Tibial nerve (tissue), 4 donors: ENCODE results near the gene ANKRD61. TPM values are rescaled to one million over a fixed set of nuclear protein-coding genes. Genes with fewer than 3 reads are reported as not detected.
A peak's percentile ranks its signal among the peaks of the same experiment; 100 is the strongest.

Experiments used
- DNase-seq, 2 donors: peaks; one replicate each; pipeline ENCODE4 v3.0.0-alpha.2; 2019; ENCODE audit warnings: low spot score in 2 of 2
- H3K27ac ChIP-seq, 4 donors: fragments of 200-600 bp; sonication (generic) in 3 of 4; one replicate each; pipeline ENCODE4 v1.5.1; 2017 to 2019; ENCODE audit warnings: mild to moderate bottlenecking in 1 of 4
- H3K27me3 ChIP-seq, 2 donors: fragments of 200-600 bp; sonication (generic) in 1 of 2; one replicate each; pipeline versions ENCODE4 v1.5.1 to v1.6.0; 2017 to 2019
- H3K36me3 ChIP-seq, 3 donors: fragments of 200-600 bp; sonication (generic); one replicate each; pipeline ENCODE4 v1.5.1; 2018 to 2019
- H3K4me1 ChIP-seq, 4 donors: fragments of 200-600 bp; sonication (generic) in 3 of 4; one replicate each; pipeline ENCODE4 v1.5.1; 2017 to 2019
- H3K4me3 ChIP-seq, 4 donors: fragments of 200-600 bp; sonication (generic) in 3 of 4; one replicate each; pipeline ENCODE4 v1.5.1; 2017 to 2019; ENCODE audit warnings: mild to moderate bottlenecking in 1 of 4, moderate library complexity in 1 of 4
- H3K9me3 ChIP-seq, 4 donors: fragments of 200-600 bp; sonication (generic) in 3 of 4; one replicate each; pipeline ENCODE4 v1.5.1; 2017 to 2019
- EP300 ChIP-seq, 2 donors: sonication (generic); formaldehyde crosslinking; IDR thresholded peaks; one replicate each; pipeline ENCODE4 v1.6.1; 2017; ENCODE audit warnings: antibody characterized with exemption in 2 of 2, mild to moderate bottlenecking in 1 of 2
- POLR2A ChIP-seq, 2 donors: fragments of 450-650 bp; IDR thresholded peaks; one replicate each; pipeline ENCODE4 v1.6.1; 2017; ENCODE audit warnings: antibody characterized with exemption in 2 of 2, mild to moderate bottlenecking in 2 of 2, moderate library complexity in 2 of 2
- WGBS, 2 donors: methylation state at CpG; one replicate each; pipeline ENCODE4 v1.1.5; 2018; 5-methylcytosine and 5-hydroxymethylcytosine counted together
- total RNA-seq, 4 donors: library from RNA; depleted of rRNA; stranded (reverse); fragments of >200 nt; gene quantifications; one replicate each; pipeline ENCODE4 v1.1.0, GENCODE V29; 2016
- TF ChIP-seq, protein P1 (sequence below), 5 experiments: fragments of 200-600 bp in 3 of 5; fragments of 450-650 bp in 2 of 5; sonication (generic) in 3 of 5; IDR thresholded peaks; one replicate each; pipeline ENCODE4 v1.5.1; 2016 to 2019; ENCODE audit warnings: antibody characterized with exemption in 5 of 5, mild to moderate bottlenecking in 3 of 5, moderate library complexity in 2 of 5

The ANKRD61 gene
- total RNA-seq, 4 donors from 2014 or later: 0.63 TPM; not detected in 3

DNA sequence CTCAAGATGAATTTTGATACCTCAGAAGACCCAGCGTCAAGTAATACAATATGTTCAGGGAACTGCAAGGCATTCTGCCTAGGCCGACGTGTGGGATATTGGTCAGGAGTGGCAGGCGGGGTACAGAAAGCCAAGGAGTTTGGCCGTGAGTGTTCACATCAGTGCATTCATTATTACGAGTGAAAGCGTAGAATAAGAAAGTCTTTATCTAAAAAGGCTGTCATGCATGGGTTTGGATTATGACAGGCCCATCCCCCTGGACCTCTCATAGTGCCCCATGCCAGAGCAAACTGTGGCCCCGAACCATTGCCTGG is 14.6 kb upstream of the ANKRD61 start:
- TF ChIP-seq, protein P1, sequence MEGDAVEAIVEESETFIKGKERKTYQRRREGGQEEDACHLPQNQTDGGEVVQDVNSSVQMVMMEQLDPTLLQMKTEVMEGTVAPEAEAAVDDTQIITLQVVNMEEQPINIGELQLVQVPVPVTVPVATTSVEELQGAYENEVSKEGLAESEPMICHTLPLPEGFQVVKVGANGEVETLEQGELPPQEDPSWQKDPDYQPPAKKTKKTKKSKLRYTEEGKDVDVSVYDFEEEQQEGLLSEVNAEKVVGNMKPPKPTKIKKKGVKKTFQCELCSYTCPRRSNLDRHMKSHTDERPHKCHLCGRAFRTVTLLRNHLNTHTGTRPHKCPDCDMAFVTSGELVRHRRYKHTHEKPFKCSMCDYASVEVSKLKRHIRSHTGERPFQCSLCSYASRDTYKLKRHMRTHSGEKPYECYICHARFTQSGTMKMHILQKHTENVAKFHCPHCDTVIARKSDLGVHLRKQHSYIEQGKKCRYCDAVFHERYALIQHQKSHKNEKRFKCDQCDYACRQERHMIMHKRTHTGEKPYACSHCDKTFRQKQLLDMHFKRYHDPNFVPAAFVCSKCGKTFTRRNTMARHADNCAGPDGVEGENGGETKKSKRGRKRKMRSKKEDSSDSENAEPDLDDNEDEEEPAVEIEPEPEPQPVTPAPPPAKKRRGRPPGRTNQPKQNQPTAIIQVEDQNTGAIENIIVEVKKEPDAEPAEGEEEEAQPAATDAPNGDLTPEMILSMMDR (IDR thresholded peaks at IDR 0.05): no peak
- TF ChIP-seq POLR2A (IDR thresholded peaks at IDR 0.05) (no peak), EP300 (IDR thresholded peaks at IDR 0.05) (no peak)
- Histone ChIP-seq H3K27ac (peak overlapping the region in 1 of 4 donors; percentile 25), H3K9me3 (no peaks in the 10 kb centered on the region), H3K4me3 (no peak overlapping the region), H3K27me3 (no peaks in the 10 kb centered on the region), H3K4me1 (peaks cover 0 to 19% (median 0%) of the 10 kb centered on the region in 4 donors), H3K36me3 (peaks cover 0 to 67% (median 21%) of the 10 kb centered on the region in 3 donors)
- DNase-seq: no peak
- WGBS, 2 donors: 86 to 87% methylated on average over 8 of the region's 8 CpGs

DNA sequence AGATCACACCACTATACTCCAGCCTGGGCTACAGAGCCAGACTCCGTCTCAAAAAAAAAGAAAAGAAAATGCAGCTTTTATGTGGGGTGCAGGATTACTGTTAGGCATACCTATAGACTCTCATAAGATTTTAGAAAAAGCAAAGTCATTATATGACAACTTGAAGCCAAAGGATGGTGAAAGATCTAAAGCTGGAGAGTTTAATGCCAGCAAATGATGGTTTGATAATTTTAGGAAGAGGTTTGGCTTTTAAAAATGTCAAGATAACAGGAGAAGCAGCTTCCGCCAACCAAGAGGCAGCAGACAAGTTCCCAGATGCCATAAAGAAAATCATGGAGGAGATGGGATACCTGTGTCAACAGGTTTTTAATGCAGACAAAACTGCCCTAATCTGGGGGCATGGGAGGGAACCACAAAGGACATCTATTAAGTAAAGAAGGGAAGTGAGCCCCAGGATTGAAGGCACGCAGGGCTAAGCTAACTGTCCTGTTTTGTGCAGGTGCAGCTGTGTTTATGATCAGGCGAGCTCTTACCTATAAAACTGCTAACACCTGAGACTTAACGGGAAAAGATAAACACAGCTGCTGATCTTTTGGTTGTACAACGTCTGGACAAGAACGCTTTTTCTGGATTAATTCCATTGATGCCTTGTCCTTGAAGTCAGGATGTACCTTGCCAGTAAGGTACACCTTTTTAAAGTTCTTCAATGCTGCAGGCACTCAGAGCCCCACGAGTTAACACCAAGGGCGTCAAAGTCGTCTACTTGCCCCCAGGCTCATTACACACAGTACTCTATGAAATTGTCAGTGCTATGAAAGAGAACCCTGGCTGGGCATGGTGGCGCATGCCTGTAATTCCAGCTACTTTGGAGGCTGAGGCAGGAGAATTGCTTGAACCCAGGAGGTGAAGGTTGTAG is 10.5 kb upstream of the ANKRD61 start:
- TF ChIP-seq, protein P1 (IDR thresholded peaks at IDR 0.05): no peak
- no peak for TF ChIP-seq EP300 (IDR thresholded peaks at IDR 0.05)
- no peak for TF ChIP-seq POLR2A (IDR thresholded peaks at IDR 0.05)
- H3K4me1 ChIP-seq: peaks cover 0 to 12% (median 0%) of the 10 kb centered on the region in 4 donors
- 87 to 89% methylated on average over 11 of the region's 11 CpGs for WGBS, 2 donors
- no peaks in the 10 kb centered on the region for H3K27me3 ChIP-seq
- H3K9me3 ChIP-seq: no peaks in the 10 kb centered on the region
- H3K27ac ChIP-seq: no peak overlapping the region
- DNase-seq: no peak
- H3K36me3 ChIP-seq: peaks cover 0 to 100% (median 42%) of the 10 kb centered on the region in 3 donors
- no peak overlapping the region for H3K4me3 ChIP-seq

DNA sequence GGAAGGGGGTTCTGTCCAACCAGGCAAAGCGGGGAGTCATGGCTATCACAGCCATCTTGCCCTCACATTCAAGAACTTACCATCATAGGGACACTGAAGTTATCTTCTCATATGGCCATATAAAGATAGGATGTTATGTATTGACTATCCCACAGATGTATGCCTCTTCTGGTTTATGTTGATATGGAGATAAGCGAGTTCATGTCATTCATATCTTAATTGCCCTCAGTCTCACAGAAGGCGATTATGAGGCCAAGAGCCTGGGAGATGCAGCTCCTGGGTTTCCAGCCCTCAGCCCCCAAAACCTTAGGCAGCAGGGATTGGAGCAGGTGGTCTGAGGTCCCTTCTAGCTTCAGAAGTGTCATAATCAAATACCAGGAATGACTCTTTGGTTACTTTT is 8.5 kb upstream of the ANKRD61 start:
- no peaks in the 10 kb centered on the region for H3K9me3 ChIP-seq
- TF ChIP-seq EP300 (IDR thresholded peaks at IDR 0.05) (no peak), POLR2A (IDR thresholded peaks at IDR 0.05) (no peak)
- TF ChIP-seq, protein P1 (IDR thresholded peaks at IDR 0.05): no peak
- no peak overlapping the region for H3K4me3 ChIP-seq
- H3K27ac ChIP-seq: no peak overlapping the region
- no peak for DNase-seq
- 91 to 93% methylated on average over 3 of the region's 3 CpGs for WGBS, 2 donors
- peaks cover 0 to 12% (median 0%) of the 10 kb centered on the region in 4 donors for H3K4me1 ChIP-seq
- H3K36me3 ChIP-seq: peaks cover 0 to 100% (median 41%) of the 10 kb centered on the region in 3 donors
- H3K27me3 ChIP-seq: no peaks in the 10 kb centered on the region

DNA sequence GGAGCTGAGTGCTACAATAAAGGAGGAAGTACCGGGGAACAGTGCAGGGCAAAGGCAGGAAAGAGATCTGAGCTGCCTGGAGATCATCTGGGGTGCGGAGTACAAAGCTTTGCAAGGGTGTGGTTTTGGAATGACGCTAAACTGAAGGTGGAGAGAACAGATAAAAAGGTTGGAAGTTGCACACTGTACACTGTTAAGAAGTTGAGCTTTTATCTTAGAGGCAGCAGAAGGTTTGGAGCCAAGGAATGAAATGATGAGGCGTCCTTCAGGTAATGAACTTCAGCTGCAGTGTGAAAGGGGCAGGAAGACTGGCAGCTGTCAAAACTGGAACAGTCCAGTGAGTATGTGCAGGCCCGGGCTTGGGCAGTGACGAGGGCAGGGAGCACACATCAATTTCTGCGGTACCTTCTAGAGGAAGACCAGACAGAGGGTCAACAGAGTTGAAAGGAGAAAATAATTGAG is 7.2 kb upstream of the ANKRD61 start:
- Histone ChIP-seq H3K36me3 (peaks cover 0 to 100% (median 35%) of the 10 kb centered on the region in 3 donors), H3K4me1 (peaks cover 0 to 12% (median 0%) of the 10 kb centered on the region in 4 donors), H3K4me3 (no peak overlapping the region), H3K27ac (no peak overlapping the region), H3K27me3 (no peaks in the 10 kb centered on the region), H3K9me3 (no peaks in the 10 kb centered on the region)
- TF ChIP-seq, protein P1 (IDR thresholded peaks at IDR 0.05): no peak
- TF ChIP-seq POLR2A (IDR thresholded peaks at IDR 0.05) (no peak), EP300 (IDR thresholded peaks at IDR 0.05) (no peak)
- WGBS, 2 donors: 86 to 94% methylated on average over 7 of the region's 7 CpGs
- DNase-seq: no peak
